ENCODE measurements around the gene SH3PXD2A. TPM values are rescaled to one million over a fixed set of nuclear protein-coding genes. Genes with fewer than 3 reads are reported as not detected.

The SH3PXD2A gene
- total and polyA plus RNA-seq, 12 donors: 5.7 to 34.5 (median 19.2) TPM

- TF ChIP-seq CTCF (IDR thresholded peaks at IDR 0.05) (no peak), POLR2A (IDR thresholded peaks at IDR 0.05) (no peak)
- Histone ChIP-seq H3K36me3 (replicated peaks in 1 of 2) (no peaks in the 10 kb centered on the region), H3K4me1 (replicated peaks in 1 of 2) (no peaks in the 10 kb centered on the region), H3K27ac (no peak overlapping the region), H3K4me3 (no peak overlapping the region), H3K27me3 (no peaks in the 10 kb centered on the region), H3K9me3 (replicated peaks in 1 of 3) (no peaks in the 10 kb centered on the region)
- no peak for DNase-seq
- intact Hi-C loops (cut with DNase I): no loop called here
- WGBS, 4 donors: 77 to 86% (median 80%) methylated on average over 5 to 15 of the region's 15 CpGs
Observed at GRCh38 chr10:103578782-103579382, 276.5 kb downstream of the SH3PXD2A start.

- WGBS, 4 donors: 63 to 75% (median 73%) methylated on average over 1 to 2 of the region's 2 CpGs
- Histone ChIP-seq H3K27me3 (no peaks in the 10 kb centered on the region), H3K27ac (no peak overlapping the region), H3K4me1 (replicated peaks in 1 of 2) (no peaks in the 10 kb centered on the region), H3K36me3 (replicated peaks in 1 of 2) (no peaks in the 10 kb centered on the region), H3K9me3 (replicated peaks in 1 of 3) (no peaks in the 10 kb centered on the region), H3K4me3 (no peak overlapping the region)
- DNase-seq: no peak
- TF ChIP-seq CTCF (IDR thresholded peaks at IDR 0.05) (no peak), POLR2A (IDR thresholded peaks at IDR 0.05) (no peak)
- intact Hi-C loops (cut with DNase I): no loop called here
Observed at GRCh38 chr10:103576862-103577261, 278.5 kb downstream of the SH3PXD2A start.

- no peaks in the 10 kb centered on the region for H3K4me1 ChIP-seq (replicated peaks in 1 of 2)
- no peaks in the 10 kb centered on the region for H3K9me3 ChIP-seq (replicated peaks in 1 of 3)
- no peak for TF ChIP-seq CTCF (IDR thresholded peaks at IDR 0.05)
- no peak for TF ChIP-seq POLR2A (IDR thresholded peaks at IDR 0.05)
- H3K27me3 ChIP-seq: no peaks in the 10 kb centered on the region
- DNase-seq: no peak
- no peaks in the 10 kb centered on the region for H3K36me3 ChIP-seq (replicated peaks in 1 of 2)
- no peak overlapping the region for H3K4me3 ChIP-seq
- 96 to 100% (median 100%) methylated on average over 1 of the region's 1 CpG for WGBS, 4 donors
- intact Hi-C loops (cut with DNase I): no loop called here
- H3K27ac ChIP-seq: no peak overlapping the region
Observed at GRCh38 chr10:103576076-103576471, 279.3 kb downstream of the SH3PXD2A start.

- H3K4me1 ChIP-seq (replicated peaks in 1 of 2): no peaks in the 10 kb centered on the region
- no peak overlapping the region for H3K27ac ChIP-seq
- no peaks in the 10 kb centered on the region for H3K36me3 ChIP-seq (replicated peaks in 1 of 2)
- H3K9me3 ChIP-seq (replicated peaks in 1 of 3): no peaks in the 10 kb centered on the region
- H3K4me3 ChIP-seq: no peak overlapping the region
- intact Hi-C loops (cut with DNase I): no loop called here
- 59 to 69% (median 68%) methylated on average over 4 to 6 of the region's 6 CpGs for WGBS, 4 donors
- DNase-seq: no peak
- TF ChIP-seq POLR2A (IDR thresholded peaks at IDR 0.05): no peak
- no peak for TF ChIP-seq CTCF (IDR thresholded peaks at IDR 0.05)
- H3K27me3 ChIP-seq: no peaks in the 10 kb centered on the region
Observed at GRCh38 chr10:103575416-103576075, 279.8 kb downstream of the SH3PXD2A start.

Measured in adrenal gland (tissue), 12 donors.